ENCODE results near the gene DAAM2. TPM values are rescaled to one million over a fixed set of nuclear protein-coding genes. Genes with fewer than 3 reads are reported as not detected.

The DAAM2 gene
- total and polyA plus RNA-seq, 9 of the 15 experiments (the other 6 are each of a cell fraction or from before 2014, with no cell fraction given): 0.01 to 0.07 TPM; not detected in 7

GRCh38 chr6:39843305-39844020 lies 51.3 kb downstream of the DAAM2 start:
- intact Hi-C loops (cut with micrococcal nuclease) (no loop called here), in situ Hi-C loops (cut with MboI) (no loop called here)
- Histone ChIP-seq H3K4me2 (ENCODE audit: insufficient read depth, low read length) (no peak overlapping the region), H3K27me3 (ENCODE audit: control insufficient read depth in 2 of 2, insufficient read depth in 2 of 2, low read length in 2 of 2) (peaks cover 0 to 21% of the 10 kb centered on the region in 2 experiments; a peak in 2 of 5 replicates), H3K9me3 (replicated peaks; ENCODE audit: control insufficient read depth, insufficient read depth, low read depth, low read length) (no peaks in the 10 kb centered on the region), H2AFZ (ENCODE audit: low read depth, low read length) (no peak overlapping the region), H3K9me1 (ENCODE audit: control insufficient read depth, insufficient read depth, low read length) (no peaks in the 10 kb centered on the region), H4K20me1 (replicated peaks; ENCODE audit: control insufficient read depth, insufficient read depth, low read length) (no peaks in the 10 kb centered on the region), H3K79me2 (ENCODE audit: control insufficient read depth, insufficient read depth, low read length) (no peaks in the 10 kb centered on the region), H3K4me1 (replicated peaks in 1 of 2; ENCODE audit: control insufficient read depth in 2 of 2, insufficient read depth in 2 of 2, low read length in 2 of 2) (no peaks in the 10 kb centered on the region), H3K27ac (ENCODE audit: extremely low read depth, low read depth, low read length) (no peak overlapping the region), H3K4me3 (no peak overlapping the region), H3K9ac (ENCODE audit: insufficient read depth in 1 of 2, low read depth in 2 of 2, low read length in 2 of 2) (no peak overlapping the region), H3K36me3 (ENCODE audit: control insufficient read depth, insufficient read depth, low read length) (no peaks in the 10 kb centered on the region)
- 0 out of 6 replicates have a peak, but pooled peaks of 2 of the 3 experiments have one; percentile 8 to 13 for TF ChIP-seq CTCF (IDR thresholded peaks at IDR 0.05 in 2 of 3, conservative IDR thresholded peaks at IDR 0.05 in 1 of 3; ENCODE audit: insufficient read depth in 2 of 3, low read depth in 1 of 3, low read length in 3 of 3)
- no peak for TF ChIP-seq ZNF592 (IDR thresholded peaks at IDR 0.05)
- POLR2A ChIA-PET: interaction anchor here (1.5 kb wide), 1 partner anchor 8 kb away, joined by 6 read pairs; no protein-coding TSS in a partner anchor
- under 1% methylated on average over 11 of the region's 12 CpGs for WGBS (ENCODE audit: insufficient coverage, low coverage, missing lambda C conversion rate)
- FAIRE-seq: no peak
- no peak for DNase-seq (ENCODE audit: extremely low read depth in 1 of 4, low spot score in 3 of 4)
- no TSS peak for BruUV-seq (replicated peaks)
- CTCF ChIA-PET (ENCODE audit: low intra/inter-chr PET ratio): no interaction called here
- ATAC-seq: peak; percentile 53
